NCI-H2029 (cell line): ENCODE results near the gene PCMTD2.

Experiments
- DNase-seq: peaks from one replicate; lab custom pipeline; 2025; lab: John Stamatoyannopoulos, UW

PCMTD2 gene

DNA sequence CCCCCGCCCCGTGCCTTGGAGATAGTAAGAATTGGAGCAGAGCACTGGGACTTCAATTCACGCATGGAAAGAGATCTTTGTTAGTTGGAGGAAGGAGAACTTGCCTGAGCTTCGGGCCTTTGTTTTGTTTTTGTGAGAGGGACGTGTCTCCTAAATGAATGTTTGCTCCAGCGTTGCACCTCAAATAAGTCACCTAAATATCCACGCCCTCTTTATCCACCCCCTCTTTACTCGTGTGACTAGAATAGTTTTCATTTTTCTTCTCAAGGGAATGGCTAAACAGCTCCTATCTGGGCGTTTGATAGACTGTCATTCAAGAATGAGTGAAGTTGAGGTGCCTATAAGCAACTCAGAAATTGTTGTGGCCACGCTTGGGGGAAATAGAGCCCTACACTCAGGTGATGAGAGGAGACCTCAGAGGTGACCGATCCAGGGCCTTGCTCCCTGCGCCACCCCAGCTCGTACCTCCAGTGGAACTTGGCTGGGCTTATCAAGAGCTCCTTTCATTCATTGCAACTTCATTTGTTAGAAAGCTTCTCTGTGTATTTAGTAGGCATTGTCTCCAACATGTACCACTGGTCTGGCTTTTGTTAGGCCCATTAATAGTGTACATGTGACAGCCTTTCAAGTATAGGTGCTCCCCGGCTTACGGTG, 861 bp downstream of the PCMTD2 start:
- no peak for DNase-seq

DNA sequence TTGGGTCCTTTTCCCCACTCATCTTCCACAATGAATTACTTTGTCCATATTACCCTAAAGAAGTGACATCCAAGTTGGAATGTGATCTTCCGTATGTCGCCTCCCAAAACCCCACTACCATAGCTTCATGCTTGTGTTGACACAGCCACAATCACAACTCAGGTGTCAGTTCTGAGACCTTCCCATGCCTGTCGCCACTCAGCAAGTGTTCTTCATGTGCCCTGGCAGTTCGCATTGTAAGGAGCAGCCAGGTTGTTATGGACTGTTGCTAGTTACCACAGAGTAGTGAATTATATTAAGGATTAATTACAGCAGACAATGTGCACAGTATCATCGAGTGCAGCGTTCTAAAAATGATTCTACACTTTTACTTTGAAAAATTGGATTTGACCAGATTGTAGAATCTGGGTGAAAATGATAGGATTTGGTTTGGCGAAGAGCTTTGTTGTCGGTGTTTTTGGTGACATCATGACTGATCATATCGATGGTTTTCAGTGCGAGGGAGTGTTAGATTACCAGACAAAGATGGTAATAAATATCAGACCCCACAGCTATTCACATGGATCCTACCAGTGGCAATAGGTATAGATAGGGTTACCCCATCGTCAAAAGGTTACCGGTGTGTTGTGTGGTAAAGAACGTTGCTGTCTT, 1.7 kb downstream of the PCMTD2 start:
- DNase-seq, result no peak

- DNase-seq, result no peak
Measured at GRCh38 chr20:64258071-64258823, 2.7 kb downstream of the PCMTD2 start.

- DNase-seq, result no peak
Measured at GRCh38 chr20:64260239-64260638, 4.7 kb downstream of the PCMTD2 start.

- no peak for DNase-seq
Measured at GRCh38 chr20:64261138-64261537, 5.6 kb downstream of the PCMTD2 start.

DNA sequence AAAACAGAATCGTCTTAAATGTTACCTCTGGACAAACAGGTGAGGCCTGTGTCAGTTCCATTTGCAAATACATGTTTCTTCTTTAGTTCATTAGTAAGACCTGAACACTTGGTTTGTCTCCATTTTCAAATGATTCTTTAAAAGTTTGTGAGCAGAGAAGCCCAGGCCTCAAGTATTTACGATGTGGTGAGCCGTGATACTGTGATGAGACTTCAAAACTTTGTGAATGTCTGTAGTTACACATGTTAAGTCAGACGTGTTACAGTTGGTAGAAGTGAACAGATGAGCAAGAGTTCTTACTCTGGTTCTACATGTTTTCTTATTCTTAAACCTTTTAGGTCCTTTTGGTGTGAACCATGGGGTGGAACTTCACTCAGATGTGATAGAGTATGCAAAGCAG, 8.5 kb downstream of the PCMTD2 start:
- DNase-seq, result no peak

DNA sequence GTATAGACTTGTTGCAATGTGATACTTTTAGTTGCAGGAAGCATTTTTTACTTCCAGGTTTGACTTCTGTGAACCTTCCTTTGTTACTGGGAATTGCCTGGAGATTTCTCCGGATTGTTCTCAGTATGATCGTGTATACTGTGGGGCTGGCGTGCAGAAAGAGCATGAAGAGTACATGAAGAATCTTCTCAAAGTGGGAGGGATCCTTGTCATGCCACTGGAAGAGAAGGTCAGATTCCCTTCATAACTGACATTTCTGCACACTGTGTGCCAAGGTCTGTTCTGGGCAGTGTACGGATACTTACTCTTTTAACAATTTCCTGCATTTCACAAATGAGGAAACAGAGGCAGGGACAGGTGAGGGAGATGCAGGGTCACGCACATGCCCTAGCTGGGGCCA, 9.7 kb downstream of the PCMTD2 start:
- DNase-seq, result no peak

- DNase-seq, result no peak
Measured at GRCh38 chr20:64266988-64267387, 11.4 kb downstream of the PCMTD2 start.

DNA sequence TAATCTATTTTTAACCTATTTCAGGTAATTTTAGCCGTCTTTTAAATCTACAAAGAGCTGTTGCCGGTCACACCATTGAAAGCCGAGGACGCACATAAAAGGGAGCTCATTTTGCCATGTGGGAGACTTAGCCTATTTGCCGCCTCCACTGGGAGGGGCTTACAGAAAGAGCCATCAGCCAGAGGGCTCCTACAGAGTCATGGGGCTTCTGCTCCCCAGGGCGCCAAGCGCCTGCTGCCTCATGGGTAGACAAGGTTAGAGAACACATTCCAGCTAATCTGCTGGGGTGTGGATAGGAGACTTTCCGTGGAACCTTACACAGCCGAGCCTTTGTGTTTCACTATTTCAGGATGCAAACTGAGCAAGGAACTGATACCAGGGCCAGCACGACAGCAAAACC, 12.6 kb downstream of the PCMTD2 start:
- DNase-seq, result no peak

GRCh38 chr20:64269604-64270411, 14.3 kb downstream of the PCMTD2 start:
- DNase-seq, result no peak

GRCh38 chr20:64271636-64272035, 16.1 kb downstream of the PCMTD2 start:
- no peak for DNase-seq

GRCh38 chr20:64273109-64273508, 17.6 kb downstream of the PCMTD2 start:
- no peak for DNase-seq

- no peak for DNase-seq
Measured at GRCh38 chr20:64276817-64277216, 21.3 kb downstream of the PCMTD2 start.

GRCh38 chr20:64277571-64278316, 22.2 kb downstream of the PCMTD2 start:
- DNase-seq, result no peak

DNA sequence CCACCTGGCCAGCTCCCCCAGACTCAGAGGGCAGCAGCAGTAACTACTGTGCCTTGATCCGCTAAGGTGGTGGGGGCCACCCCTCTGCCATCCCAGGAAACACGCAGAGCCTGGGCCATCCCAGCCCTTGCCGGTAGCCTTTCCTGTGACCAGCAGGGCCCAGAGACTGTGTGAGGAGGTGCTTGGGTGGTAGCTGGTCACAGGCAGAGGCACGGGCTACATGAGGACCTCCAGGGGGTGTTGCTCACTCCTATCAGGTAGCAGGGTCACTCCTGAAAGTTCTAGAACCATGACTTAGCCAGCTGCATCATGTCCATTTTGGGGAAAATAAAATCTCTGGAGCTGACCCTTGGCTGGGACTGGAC, 22.8 kb downstream of the PCMTD2 start:
- DNase-seq, result no peak

DNA sequence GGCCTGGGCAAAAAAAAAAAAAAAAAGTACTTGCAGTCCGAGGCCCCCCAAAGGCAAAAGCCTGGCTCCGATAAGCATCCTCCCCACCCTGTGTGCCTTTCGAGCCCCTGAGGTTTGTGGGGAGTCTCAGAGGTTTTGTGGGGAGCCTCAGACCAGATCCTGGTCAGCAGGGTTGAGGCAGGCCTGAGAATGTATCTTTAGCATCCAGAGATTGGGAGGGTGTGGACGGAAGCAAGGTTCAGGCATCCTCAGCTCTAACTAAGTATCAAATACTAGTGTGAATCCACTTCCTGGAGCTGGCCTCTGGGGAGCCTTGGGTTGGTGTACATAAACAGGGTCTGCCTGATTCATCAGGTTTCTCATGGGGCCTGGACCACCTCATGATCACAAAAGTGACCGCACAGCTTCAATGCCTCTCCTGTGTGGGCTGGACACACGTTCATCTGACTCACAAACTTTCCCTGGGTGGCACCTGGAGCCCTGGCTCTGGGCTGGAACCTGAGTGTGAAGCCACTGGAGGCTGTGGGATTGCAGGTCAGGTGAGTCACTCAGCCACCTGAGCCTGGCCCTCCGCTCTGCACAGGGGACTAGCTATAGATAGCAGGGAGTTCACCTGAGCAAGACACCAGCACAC, 24.4 kb downstream of the PCMTD2 start:
- DNase-seq, result no peak

DNA sequence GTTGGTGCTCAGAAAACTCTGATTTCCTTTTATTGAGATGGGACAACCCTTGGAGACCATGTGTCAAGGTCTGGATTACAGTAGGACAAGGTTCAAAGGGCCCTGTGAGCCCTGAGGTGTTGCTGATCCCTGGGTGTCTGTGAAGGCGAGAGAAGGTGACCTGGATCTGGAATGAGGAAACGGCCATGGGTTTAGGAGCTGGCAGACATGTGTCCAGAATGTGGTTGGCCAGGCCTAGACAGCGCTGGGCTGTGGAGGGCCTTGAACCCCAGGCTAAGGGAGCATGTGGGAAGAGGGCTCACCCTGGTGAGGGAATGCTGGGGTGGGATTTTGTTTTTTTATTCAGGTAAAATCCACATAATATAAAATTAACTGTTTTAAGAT, 24.9 kb downstream of the PCMTD2 start:
- no peak for DNase-seq

GRCh38 chr20:64283646-64284045, 28.1 kb downstream of the PCMTD2 start:
- no peak for DNase-seq

GRCh38 chr20:64285579-64286446, 30.3 kb downstream of the PCMTD2 start:
- peak; percentile 89 for DNase-seq
